ENCODE results near the gene HCN1. TPM values are rescaled to one million over a fixed set of nuclear protein-coding genes. Genes with fewer than 3 reads are reported as not detected.
A peak's percentile ranks its signal among the peaks of the same experiment; 100 is the strongest.
"Not testable (repeated sequence)": the region's sequence is repeated elsewhere in the genome, so short reads cannot be mapped to it uniquely, and the experiment has no call there.

The HCN1 gene
- total RNA-seq, 1 donor from 2014 or later: 33.8 TPM

GRCh38 chr5:45617859-45618416, 78.2 kb downstream of the HCN1 start:
- no peak for DNase-seq

GRCh38 chr5:45609661-45610060, 86.5 kb downstream of the HCN1 start:
- DNase-seq: no peak

- DNase-seq: no peak
Observed at GRCh38 chr5:45604092-45604491, 92.1 kb downstream of the HCN1 start.

- DNase-seq: no peak
Observed at GRCh38 chr5:45601424-45601823, 94.8 kb downstream of the HCN1 start.

GRCh38 chr5:45596320-45596719, 99.9 kb downstream of the HCN1 start:
- no peak for DNase-seq

GRCh38 chr5:45586001-45586400, 110.2 kb downstream of the HCN1 start:
- not testable (repeated sequence) for DNase-seq

- DNase-seq: peak; percentile 3
Observed at GRCh38 chr5:45578270-45578669, 117.9 kb downstream of the HCN1 start.

GRCh38 chr5:45568813-45569212, 127.4 kb downstream of the HCN1 start:
- DNase-seq: no peak

- DNase-seq: no peak
Observed at GRCh38 chr5:45542421-45542820, 153.8 kb downstream of the HCN1 start.

- DNase-seq: no peak
Observed at GRCh38 chr5:45533663-45534062, 162.5 kb downstream of the HCN1 start.

GRCh38 chr5:45532826-45533624, 163.2 kb downstream of the HCN1 start:
- DNase-seq: no peak

GRCh38 chr5:45521067-45521466, 175.1 kb downstream of the HCN1 start:
- no peak for DNase-seq

GRCh38 chr5:45512521-45512920, 183.7 kb downstream of the HCN1 start:
- no peak for DNase-seq

- DNase-seq: no peak
Observed at GRCh38 chr5:45509371-45509770, 186.8 kb downstream of the HCN1 start.

GRCh38 chr5:45508135-45508534, 188.0 kb downstream of the HCN1 start:
- no peak for DNase-seq

GRCh38 chr5:45507178-45507577, 189.0 kb downstream of the HCN1 start:
- peak; percentile 66 for DNase-seq

- DNase-seq: not testable (repeated sequence)
Observed at GRCh38 chr5:45499006-45499405, 197.2 kb downstream of the HCN1 start.

GRCh38 chr5:45491368-45491767, 204.8 kb downstream of the HCN1 start:
- no peak for DNase-seq

GRCh38 chr5:45484781-45485180, 211.4 kb downstream of the HCN1 start:
- DNase-seq: no peak

GRCh38 chr5:45454114-45454513, 242.1 kb downstream of the HCN1 start:
- DNase-seq: no peak

GRCh38 chr5:45444856-45445255, 251.3 kb downstream of the HCN1 start:
- DNase-seq: not testable (repeated sequence)

GRCh38 chr5:45440466-45440865, 255.7 kb downstream of the HCN1 start:
- no peak for DNase-seq

- no peak for DNase-seq
Observed at GRCh38 chr5:45437752-45438151, 258.4 kb downstream of the HCN1 start.
